GM23338 (cell line): ENCODE data around the gene ADCYAP1.

Experiments
- CREB1 ChIP-seq: fragments of 250-450 bp; sonication (Bioruptor Pico); IDR thresholded peaks from 2 replicates; pipeline ENCODE4 v1.5.0; 2020; ENCODE audit warnings: low read depth, mild to moderate bottlenecking, moderate library complexity
- EZH2 ChIP-seq: fragments of 200-600 bp; sonication (generic); IDR thresholded peaks from one replicate; pipeline ENCODE4 v1.8.0; 2017; ENCODE audit warnings: antibody characterized with exemption, mild to moderate bottlenecking, low read depth; ENCODE audit not compliant: unreplicated experiment
- TF ChIP-seq, protein P1 (sequence below), 2 experiments: fragments of 200-600 bp in 1 of 2; sonication (generic) in 1 of 2; conservative IDR thresholded peaks; 2 replicates each; pipeline versions ENCODE4 v1.5.1 to v1.6.1; 2016 to 2017; ENCODE audit warnings: antibody characterized with exemption in 2 of 2, low read depth in 2 of 2, mild to moderate bottlenecking in 2 of 2, moderate library complexity in 1 of 2

DNA sequence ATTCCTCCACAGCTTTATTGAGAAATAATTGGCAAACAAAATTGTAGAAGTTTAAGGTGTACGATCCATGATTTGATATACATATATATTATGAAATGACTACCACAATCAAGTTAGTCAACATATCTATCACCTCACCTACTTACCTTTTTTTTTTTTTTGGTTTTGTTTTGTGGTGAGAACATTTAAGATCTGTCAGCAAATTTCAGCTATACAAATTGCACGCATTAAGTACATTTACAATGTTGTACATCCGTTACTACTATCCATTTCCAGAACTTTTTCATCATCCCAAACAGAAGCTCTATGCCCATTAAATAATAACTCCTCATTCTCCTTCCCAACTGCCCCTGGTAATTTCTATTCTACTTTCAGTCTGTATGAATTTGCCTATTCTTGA is 37.4 kb upstream of the ADCYAP1 start:
- TF ChIP-seq, protein P1, sequence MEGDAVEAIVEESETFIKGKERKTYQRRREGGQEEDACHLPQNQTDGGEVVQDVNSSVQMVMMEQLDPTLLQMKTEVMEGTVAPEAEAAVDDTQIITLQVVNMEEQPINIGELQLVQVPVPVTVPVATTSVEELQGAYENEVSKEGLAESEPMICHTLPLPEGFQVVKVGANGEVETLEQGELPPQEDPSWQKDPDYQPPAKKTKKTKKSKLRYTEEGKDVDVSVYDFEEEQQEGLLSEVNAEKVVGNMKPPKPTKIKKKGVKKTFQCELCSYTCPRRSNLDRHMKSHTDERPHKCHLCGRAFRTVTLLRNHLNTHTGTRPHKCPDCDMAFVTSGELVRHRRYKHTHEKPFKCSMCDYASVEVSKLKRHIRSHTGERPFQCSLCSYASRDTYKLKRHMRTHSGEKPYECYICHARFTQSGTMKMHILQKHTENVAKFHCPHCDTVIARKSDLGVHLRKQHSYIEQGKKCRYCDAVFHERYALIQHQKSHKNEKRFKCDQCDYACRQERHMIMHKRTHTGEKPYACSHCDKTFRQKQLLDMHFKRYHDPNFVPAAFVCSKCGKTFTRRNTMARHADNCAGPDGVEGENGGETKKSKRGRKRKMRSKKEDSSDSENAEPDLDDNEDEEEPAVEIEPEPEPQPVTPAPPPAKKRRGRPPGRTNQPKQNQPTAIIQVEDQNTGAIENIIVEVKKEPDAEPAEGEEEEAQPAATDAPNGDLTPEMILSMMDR (conservative IDR thresholded peaks at IDR 0.05; ENCODE audit: low read depth in 2 of 2) = no peak
- no peak for TF ChIP-seq EZH2
- no peak for TF ChIP-seq CREB1 (CRISPR knock-in tag)
